ENCODE data around the gene KRT33A.
"Not testable (repeated sequence)": the region's sequence is repeated elsewhere in the genome, so short reads cannot be mapped to it uniquely, and the experiment has no call there.

Gene KRT33A

GRCh38 chr17:41386227-41386626, 35.6 kb upstream of the KRT33A start:
- H3K9ac ChIP-seq (ENCODE audit: low read length): no peak overlapping the region
- no peak overlapping the region for H2BK12ac ChIP-seq (ENCODE audit: low read length)
- peaks cover 3 to 5% of the 10 kb centered on the region in 2 experiments for H3K4me1 ChIP-seq (ENCODE audit: control insufficient read depth in 1 of 2, insufficient read depth in 2 of 2, low read length in 2 of 2)
- no peak overlapping the region for H3K14ac ChIP-seq (ENCODE audit: low read length)
- no peaks in the 10 kb centered on the region for H3K36me3 ChIP-seq (ENCODE audit: control insufficient read depth in 1 of 2, insufficient read depth in 2 of 2, low read length in 2 of 2)
- H4K8ac ChIP-seq (ENCODE audit: low read depth, low read length): no peak overlapping the region
- no peak for DNase-seq
- H3K9me3 ChIP-seq (ENCODE audit: insufficient read depth, low read depth, low read length): no peaks in the 10 kb centered on the region
- no peak overlapping the region for H3K4me2 ChIP-seq (ENCODE audit: low read length)
- H3K27ac ChIP-seq (ENCODE audit: low read depth, low read length): no peak overlapping the region
- no peak overlapping the region for H3K18ac ChIP-seq (ENCODE audit: low read length)
- no peak overlapping the region for H3K4me3 ChIP-seq (ENCODE audit: low read depth, low read length)
- H3K27me3 ChIP-seq (ENCODE audit: insufficient read depth, low read length): no peaks in the 10 kb centered on the region
- H2AK5ac ChIP-seq (ENCODE audit: low read length): no peak overlapping the region
- no peak overlapping the region for H4K91ac ChIP-seq (ENCODE audit: low read depth, low read length)
- H2BK120ac ChIP-seq (ENCODE audit: insufficient read depth, low read length, poor library complexity): no peak overlapping the region
- H3K4ac ChIP-seq (ENCODE audit: low read depth, low read length): no peak overlapping the region
- H4K12ac ChIP-seq (ENCODE audit: low read depth, low read length): no peak overlapping the region
- H2BK5ac ChIP-seq (ENCODE audit: low read depth, low read length, poor library complexity): no peak overlapping the region
- H3K79me2 ChIP-seq (ENCODE audit: control insufficient read depth, insufficient read depth, low read length, poor library complexity): no peaks in the 10 kb centered on the region
- no peak overlapping the region for H2AFZ ChIP-seq (ENCODE audit: insufficient read depth, low read length, poor library complexity)
- peaks cover 2% of the 10 kb centered on the region for H3K79me1 ChIP-seq (ENCODE audit: low read length)
- WGBS (ENCODE audit: extremely low coverage, insufficient coverage, insufficient read length): no CpG with 5 or more reads among the region's 1 CpG
- H3K23ac ChIP-seq (ENCODE audit: low read length): no peak overlapping the region

DNA sequence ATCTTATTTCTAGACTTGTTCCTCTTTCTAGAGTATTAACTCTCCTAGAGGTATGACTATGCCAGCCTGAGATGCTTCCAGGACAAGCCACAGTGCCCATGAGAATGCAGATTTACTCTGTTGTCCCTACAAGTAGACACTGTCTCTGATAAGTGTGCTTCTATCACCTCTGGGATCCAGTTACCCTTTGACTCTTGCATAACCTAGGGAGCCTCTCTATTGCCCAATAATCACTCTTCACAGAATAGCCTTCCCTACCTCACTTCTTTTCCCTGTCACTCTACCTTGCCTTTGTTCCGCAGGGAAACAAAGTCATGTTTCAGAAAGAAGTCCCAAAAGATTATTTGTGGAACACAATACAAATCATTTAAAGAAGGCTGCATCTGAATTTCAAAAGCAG, 33.1 kb upstream of the KRT33A start:
- Histone ChIP-seq H2BK5ac (ENCODE audit: low read depth, low read length, poor library complexity) (no peak overlapping the region), H3K4me3 (ENCODE audit: low read depth, low read length) (no peak overlapping the region), H4K8ac (ENCODE audit: low read depth, low read length) (no peak overlapping the region), H4K12ac (ENCODE audit: low read depth, low read length) (no peak overlapping the region), H3K9ac (ENCODE audit: low read length) (no peak overlapping the region), H4K91ac (ENCODE audit: low read depth, low read length) (no peak overlapping the region), H3K79me1 (ENCODE audit: low read length) (no peaks in the 10 kb centered on the region), H3K36me3 (ENCODE audit: control insufficient read depth in 1 of 2, insufficient read depth in 2 of 2, low read length in 2 of 2) (no peaks in the 10 kb centered on the region), H3K79me2 (ENCODE audit: control insufficient read depth, insufficient read depth, low read length, poor library complexity) (no peaks in the 10 kb centered on the region), H2BK12ac (ENCODE audit: low read length) (no peak overlapping the region), H3K14ac (ENCODE audit: low read length) (no peak overlapping the region), H3K4me2 (ENCODE audit: low read length) (no peak overlapping the region), H3K23ac (ENCODE audit: low read length) (no peak overlapping the region), H3K4ac (ENCODE audit: low read depth, low read length) (no peak overlapping the region), H3K4me1 (ENCODE audit: control insufficient read depth in 1 of 2, insufficient read depth in 2 of 2, low read length in 2 of 2) (peaks cover 0 to 4% of the 10 kb centered on the region in 2 experiments), H2AFZ (ENCODE audit: insufficient read depth, low read length, poor library complexity) (no peak overlapping the region), H3K27me3 (ENCODE audit: insufficient read depth, low read length) (no peaks in the 10 kb centered on the region), H3K9me3 (ENCODE audit: insufficient read depth, low read depth, low read length) (peaks cover 3% of the 10 kb centered on the region), H2BK120ac (ENCODE audit: insufficient read depth, low read length, poor library complexity) (no peak overlapping the region), H2AK5ac (ENCODE audit: low read length) (no peak overlapping the region), H3K27ac (ENCODE audit: low read depth, low read length) (no peak overlapping the region), H3K18ac (ENCODE audit: low read length) (no peak overlapping the region)
- no CpG with 5 or more reads among the region's 1 CpG for WGBS (ENCODE audit: extremely low coverage, insufficient coverage, insufficient read length)
- DNase-seq: peak in 1 of 2 donors; percentile 20

GRCh38 chr17:41382394-41382793, 31.8 kb upstream of the KRT33A start:
- no CpG with 5 or more reads among the region's 1 CpG for WGBS (ENCODE audit: extremely low coverage, insufficient coverage, insufficient read length)
- Histone ChIP-seq H3K23ac (ENCODE audit: low read length) (no peak overlapping the region), H3K4ac (ENCODE audit: low read depth, low read length) (no peak overlapping the region), H3K27ac (ENCODE audit: low read depth, low read length) (no peak overlapping the region), H2BK12ac (ENCODE audit: low read length) (no peak overlapping the region), H3K4me3 (ENCODE audit: low read depth, low read length) (no peak overlapping the region), H2BK120ac (ENCODE audit: insufficient read depth, low read length, poor library complexity) (no peak overlapping the region), H3K27me3 (ENCODE audit: insufficient read depth, low read length) (no peaks in the 10 kb centered on the region), H3K4me1 (ENCODE audit: control insufficient read depth in 1 of 2, insufficient read depth in 2 of 2, low read length in 2 of 2) (peaks cover 3 to 7% of the 10 kb centered on the region in 2 experiments), H3K79me1 (ENCODE audit: low read length) (no peaks in the 10 kb centered on the region), H3K79me2 (ENCODE audit: control insufficient read depth, insufficient read depth, low read length, poor library complexity) (no peaks in the 10 kb centered on the region), H3K36me3 (ENCODE audit: control insufficient read depth in 1 of 2, insufficient read depth in 2 of 2, low read length in 2 of 2) (no peaks in the 10 kb centered on the region), H2AFZ (ENCODE audit: insufficient read depth, low read length, poor library complexity) (no peak overlapping the region), H3K9ac (ENCODE audit: low read length) (no peak overlapping the region), H4K12ac (ENCODE audit: low read depth, low read length) (no peak overlapping the region), H2AK5ac (ENCODE audit: low read length) (no peak overlapping the region), H3K14ac (ENCODE audit: low read length) (no peak overlapping the region), H4K8ac (ENCODE audit: low read depth, low read length) (no peak overlapping the region), H4K91ac (ENCODE audit: low read depth, low read length) (no peak overlapping the region), H3K18ac (ENCODE audit: low read length) (no peak overlapping the region), H3K9me3 (ENCODE audit: insufficient read depth, low read depth, low read length) (peaks cover 3% of the 10 kb centered on the region), H3K4me2 (ENCODE audit: low read length) (no peak overlapping the region), H2BK5ac (ENCODE audit: low read depth, low read length, poor library complexity) (no peak overlapping the region)
- DNase-seq: peak in 1 of 2 donors; percentile 21

GRCh38 chr17:41381943-41382342, 31.3 kb upstream of the KRT33A start, which contains the start of gene KRT34:
TSS of gene KRT34 (minus strand) at chr17:41382306. CDS start at chr17:41382246, 60 bp downstream.
- not testable (repeated sequence) for H2BK12ac ChIP-seq (ENCODE audit: low read length); H3K14ac ChIP-seq (ENCODE audit: low read length); H2AFZ ChIP-seq (ENCODE audit: insufficient read depth, low read length, poor library complexity); H3K4me2 ChIP-seq (ENCODE audit: low read length); H2BK5ac ChIP-seq (ENCODE audit: low read depth, low read length, poor library complexity); H3K79me1 ChIP-seq (ENCODE audit: low read length); H3K4me1 ChIP-seq (ENCODE audit: control insufficient read depth in 1 of 2, insufficient read depth in 2 of 2, low read length in 2 of 2); DNase-seq; H4K91ac ChIP-seq (ENCODE audit: low read depth, low read length); H3K27ac ChIP-seq (ENCODE audit: low read depth, low read length); H3K18ac ChIP-seq (ENCODE audit: low read length); H4K12ac ChIP-seq (ENCODE audit: low read depth, low read length); H3K79me2 ChIP-seq (ENCODE audit: control insufficient read depth, insufficient read depth, low read length, poor library complexity); H2BK120ac ChIP-seq (ENCODE audit: insufficient read depth, low read length, poor library complexity); H3K27me3 ChIP-seq (ENCODE audit: insufficient read depth, low read length); H2AK5ac ChIP-seq (ENCODE audit: low read length); H3K9me3 ChIP-seq (ENCODE audit: insufficient read depth, low read depth, low read length); H3K4ac ChIP-seq (ENCODE audit: low read depth, low read length); H3K9ac ChIP-seq (ENCODE audit: low read length); H3K36me3 ChIP-seq (ENCODE audit: control insufficient read depth in 1 of 2, insufficient read depth in 2 of 2, low read length in 2 of 2); H4K8ac ChIP-seq (ENCODE audit: low read depth, low read length); H3K4me3 ChIP-seq (ENCODE audit: low read depth, low read length); H3K23ac ChIP-seq (ENCODE audit: low read length)
- no CpG with 5 or more reads among the region's 13 CpGs for WGBS (ENCODE audit: extremely low coverage, insufficient coverage, insufficient read length)
